Suppressor macrophage (primary cell): ENCODE results near the gene NUCB1.
"Not testable (repeated sequence)": the region's sequence is repeated elsewhere in the genome, so short reads cannot be mapped to it uniquely, and the experiment has no call there.

Experiments
- DNase-seq, 4 experiments: peaks; one replicate each; pipeline ENCODE4 v3.0.0-alpha.2; 2020 to 2022

The NUCB1 gene

GRCh38 chr19:48874303-48875135 lies 25.6 kb upstream of the NUCB1 start:
- DNase-seq = peak; percentile 74 to 88 (median 84)

DNA sequence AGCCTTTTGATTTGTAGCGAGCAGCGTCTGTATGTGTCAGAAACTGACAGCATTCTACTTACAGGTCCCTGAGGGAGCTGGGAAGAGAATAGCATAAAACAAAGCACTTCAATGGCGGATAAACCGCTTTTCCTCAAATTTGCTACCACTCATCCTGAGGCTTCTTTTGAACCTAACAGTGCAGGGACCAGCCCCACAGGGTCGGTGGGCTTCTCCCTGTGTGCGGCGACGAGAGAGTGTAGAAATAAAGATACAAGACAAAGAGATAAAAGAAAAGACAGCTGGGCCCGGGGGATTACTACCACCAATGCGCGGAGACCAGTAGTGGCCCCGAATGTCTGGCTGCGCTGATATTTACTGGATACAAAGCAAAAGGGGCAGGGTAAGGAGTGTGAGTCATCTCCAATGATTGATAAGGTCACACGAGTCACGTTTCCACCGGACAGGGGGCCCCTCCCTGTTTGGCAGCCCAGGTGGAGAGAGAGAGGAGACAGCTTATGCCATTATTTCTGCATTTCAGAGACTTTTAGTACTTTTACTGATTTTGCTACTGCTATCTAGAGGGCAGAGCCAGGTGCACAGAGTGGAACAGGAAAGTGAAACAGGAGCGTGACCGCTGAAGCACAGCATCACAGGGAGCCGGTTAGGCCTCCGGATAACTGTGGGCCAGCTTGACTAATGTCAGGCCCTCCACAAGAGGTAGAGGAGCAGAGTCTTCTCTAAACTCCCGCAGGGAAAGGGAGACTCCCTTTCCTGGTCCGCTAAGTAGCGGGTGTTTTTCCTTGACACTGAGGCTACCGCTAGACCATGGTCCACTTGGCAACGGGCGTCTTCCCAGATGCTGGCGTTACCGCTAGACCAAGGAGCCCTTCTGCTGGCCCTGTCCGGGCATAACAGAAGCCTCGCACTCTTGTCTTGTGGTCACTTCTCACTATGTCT lies 23.8 kb upstream of the NUCB1 start:
- peak in 1 of 4 experiments; percentile 15 for DNase-seq

- DNase-seq = no peak
These were observed 22.3 kb upstream of the NUCB1 start for GRCh38 chr19:48877855-48878195.

- DNase-seq = peak; percentile 51 to 68 (median 62)
These were observed 21.7 kb upstream of the NUCB1 start for GRCh38 chr19:48878196-48879024.

DNA sequence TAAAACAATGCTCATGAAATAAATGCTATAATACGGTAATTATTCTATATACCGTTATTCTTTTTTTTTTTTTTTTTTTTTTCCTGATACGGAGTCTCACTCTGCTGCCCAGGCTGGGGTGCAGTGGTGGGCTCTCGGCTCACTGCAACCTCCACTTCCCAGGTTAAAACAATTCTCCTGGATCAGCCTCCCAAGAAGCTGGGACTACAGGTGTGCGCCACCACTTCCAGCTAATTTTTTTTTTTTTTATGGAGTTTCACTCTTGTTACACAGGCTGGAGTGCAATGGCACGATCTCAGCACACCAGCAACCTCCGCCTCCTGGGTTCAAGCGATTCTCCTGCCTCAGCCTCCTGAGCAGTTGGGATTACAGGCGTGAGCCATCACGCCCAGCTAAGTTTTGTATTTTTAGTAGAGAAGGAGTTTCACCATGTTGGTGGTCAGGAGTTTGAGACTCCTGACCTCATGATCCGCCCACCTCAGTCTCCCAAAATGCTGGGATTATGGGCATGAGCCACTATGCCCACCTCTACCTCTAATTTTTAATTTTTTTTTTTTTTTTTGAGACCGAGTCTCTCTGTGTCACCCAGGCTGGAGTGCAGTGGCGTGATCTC lies 21.0 kb upstream of the NUCB1 start:
- DNase-seq = no peak

- not testable (repeated sequence) for DNase-seq
These were observed 20.4 kb upstream of the NUCB1 start for GRCh38 chr19:48879696-48880095.

DNA sequence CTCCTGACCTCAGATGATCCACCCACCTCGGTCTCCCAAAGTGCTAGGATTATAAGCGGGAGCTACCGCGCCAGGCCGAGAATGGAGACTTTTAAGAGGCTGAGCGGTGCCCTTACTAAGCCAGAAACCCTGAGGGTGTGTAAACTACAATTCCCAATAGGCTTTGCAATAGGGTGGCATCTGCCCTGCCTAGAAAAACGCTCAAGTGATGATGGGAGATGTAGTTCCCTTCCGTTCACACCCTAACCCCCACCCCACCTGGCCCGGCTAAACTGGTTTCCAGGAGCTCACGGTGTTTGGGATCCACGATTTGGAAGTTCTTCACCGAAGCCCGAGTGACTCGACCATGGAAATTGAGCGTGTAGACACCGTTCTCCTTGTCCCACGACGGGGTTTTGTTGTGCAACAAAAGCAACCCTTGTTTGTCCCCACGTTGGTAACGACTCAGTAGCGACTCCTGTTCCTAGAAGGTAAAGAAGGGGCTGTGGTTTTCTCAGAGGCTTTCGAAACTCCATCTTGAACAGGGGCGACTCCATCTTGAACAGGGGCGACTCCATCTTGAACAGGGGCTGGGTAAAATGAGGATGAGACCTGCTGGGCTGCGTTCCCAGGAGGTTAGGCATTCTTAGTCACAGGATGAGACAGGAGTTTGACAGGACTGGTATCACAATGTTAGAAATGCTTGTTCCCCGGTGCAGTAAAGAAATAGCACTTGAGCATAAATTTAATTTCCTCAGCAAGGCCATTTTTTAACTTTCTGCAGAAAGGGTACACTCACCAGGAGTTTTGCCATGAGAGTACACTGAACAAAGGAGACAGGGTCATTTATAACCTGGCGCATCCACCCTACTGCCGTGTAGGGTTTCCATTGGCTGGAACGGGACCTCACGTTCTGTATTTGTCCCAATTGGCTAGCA lies 18.1 kb upstream of the NUCB1 start:
- peak in 3 of 4 experiments; percentile 20 to 48 (median 34) for DNase-seq

GRCh38 chr19:48883726-48884125 lies 16.4 kb upstream of the NUCB1 start:
- no peak for DNase-seq

DNA sequence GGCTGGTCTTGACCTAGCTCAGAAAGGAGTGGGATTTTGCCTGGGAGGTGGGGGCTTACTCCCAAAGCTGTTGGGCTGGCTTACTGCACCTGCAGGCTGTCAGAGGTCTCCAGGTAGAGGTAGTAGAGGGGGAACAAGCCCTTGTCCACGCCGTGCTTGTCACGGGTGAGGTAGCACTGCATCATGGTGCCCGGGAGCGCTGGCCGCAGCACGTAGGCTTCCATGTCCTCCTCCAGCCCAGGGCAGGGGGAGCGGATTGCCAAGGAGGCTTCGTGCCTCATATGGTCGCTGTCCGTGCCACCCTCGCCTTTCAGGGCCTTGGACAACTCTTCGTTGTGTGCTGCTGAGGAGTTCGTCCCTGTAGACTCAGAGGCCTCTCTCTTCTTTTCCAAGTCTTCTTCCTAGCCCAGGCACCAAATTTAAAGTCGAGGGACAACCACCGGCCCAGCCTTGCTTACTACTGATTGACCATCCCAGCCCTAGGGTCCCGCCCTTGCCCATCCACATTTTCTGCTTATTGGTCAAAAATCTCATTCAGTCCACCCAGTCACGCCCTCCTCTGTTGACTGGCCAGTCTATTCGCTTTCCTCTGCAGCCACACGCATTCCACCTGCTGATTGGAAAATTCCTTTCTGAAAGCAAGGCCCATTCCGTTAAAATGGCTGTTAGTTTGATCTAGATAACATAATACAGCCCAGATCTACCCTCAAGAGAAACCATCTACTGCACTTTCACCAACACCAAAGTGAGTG lies 12.1 kb upstream of the NUCB1 start:
- DNase-seq = no peak

GRCh38 chr19:48889496-48889895 lies 10.6 kb upstream of the NUCB1 start:
- DNase-seq = not testable (repeated sequence)

DNA sequence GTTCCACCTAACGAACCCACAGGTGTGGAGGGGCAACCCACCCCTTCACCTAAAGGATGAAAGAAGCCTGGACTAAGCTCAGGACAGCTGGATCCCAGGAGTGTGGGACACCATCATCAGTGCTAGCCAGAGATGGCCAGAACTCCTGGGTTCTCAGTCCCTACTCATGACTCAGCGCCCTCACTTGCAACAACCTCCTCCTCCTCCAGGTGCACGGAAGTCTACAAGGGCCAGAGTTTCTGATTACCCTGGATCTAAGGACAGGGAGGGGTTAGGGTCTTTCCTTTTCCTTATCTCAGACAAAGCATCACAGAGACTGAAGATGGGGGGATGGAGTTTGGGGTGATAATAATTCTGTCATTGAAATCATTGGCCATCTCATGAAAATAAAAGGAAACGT lies 9.6 kb upstream of the NUCB1 start:
- no peak for DNase-seq

DNA sequence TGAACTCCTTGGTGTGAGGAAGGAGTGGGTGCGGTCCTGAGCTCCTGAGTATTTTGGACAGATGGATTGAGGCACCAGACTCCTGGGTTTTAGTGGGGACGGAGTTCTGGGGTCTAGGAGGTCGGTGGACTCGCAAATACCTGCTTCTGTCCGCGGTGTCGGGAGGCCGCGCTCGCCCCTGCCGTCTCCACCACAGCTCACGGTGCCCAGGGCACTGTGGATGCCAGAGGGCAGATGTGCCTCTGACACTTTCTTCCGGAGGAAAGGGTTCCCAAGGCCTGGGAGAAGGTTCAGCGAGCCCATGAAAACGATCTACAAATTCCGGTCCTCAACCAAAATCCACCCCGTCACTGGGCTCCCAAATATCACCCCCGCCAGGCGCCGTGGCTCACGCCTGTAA lies 4.9 kb upstream of the NUCB1 start:
- no peak for DNase-seq

- peak in 1 of 4 experiments; percentile 42 for DNase-seq
These were observed 3.9 kb upstream of the NUCB1 start for GRCh38 chr19:48896191-48896720.

GRCh38 chr19:48897181-48897580 lies 2.9 kb upstream of the NUCB1 start:
- no peak for DNase-seq

GRCh38 chr19:48899386-48899749 lies 744 bp upstream of the NUCB1 start:
- DNase-seq = not testable (repeated sequence)

- DNase-seq = peak in 3 of 4 experiments; percentile 43 to 67 (median 65)
These were observed 630 bp downstream of the NUCB1 start for GRCh38 chr19:48900477-48901406.

GRCh38 chr19:48902291-48902690 lies 2.2 kb downstream of the NUCB1 start:
- not testable (repeated sequence) for DNase-seq

DNA sequence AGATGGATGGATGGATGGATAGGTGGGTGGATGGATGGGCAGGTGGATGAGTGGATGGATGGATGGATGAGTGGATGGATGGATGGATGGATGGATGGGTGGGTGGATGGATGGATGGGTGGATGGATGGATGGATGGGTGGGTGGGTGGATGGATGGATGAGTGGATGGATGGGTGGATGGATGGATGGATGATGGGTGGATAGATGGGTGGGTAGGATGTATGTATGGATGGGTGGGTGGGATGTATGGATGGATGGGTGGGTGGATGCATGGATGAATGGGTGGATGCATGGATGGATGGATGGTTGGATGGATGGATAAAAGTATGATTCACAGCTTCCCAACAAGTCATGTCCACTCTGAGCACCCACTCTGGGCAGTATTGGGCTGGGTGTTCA lies 3.7 kb downstream of the NUCB1 start:
- not testable (repeated sequence) for DNase-seq

- DNase-seq = no peak
These were observed 5.6 kb downstream of the NUCB1 start for GRCh38 chr19:48905664-48906063.
